DND-41 (cell line): ENCODE measurements around the gene EPM2AIP1.

Experiments
- ATAC-seq: fragments of 200-7000 bp; cut with Tn5 transposase; 3 replicates; pipeline ENCODE4 v1.9.1; 2021; ENCODE audit warnings: low read depth; ENCODE audit not compliant: insufficient read depth
- DNase-seq: peaks from one replicate; pipeline ENCODE4 v3.0.0-alpha.2; 2020
- H2AFZ ChIP-seq: 2 replicates; pipeline ENCODE4 v1.6.0; 2012; ENCODE audit warnings: low read depth, low read length
- H3K27ac ChIP-seq: 2 replicates; pipeline ENCODE4 v1.5.1; 2012; ENCODE audit warnings: low read length, inconsistent platforms
- H3K27me3 ChIP-seq: fragments of 200-600 bp; sonication (generic); 2 replicates; pipeline ENCODE4 v1.6.0; 2012; ENCODE audit warnings: low read length, mild to moderate bottlenecking, inconsistent platforms; ENCODE audit not compliant: insufficient read depth, poor library complexity
- H3K36me3 ChIP-seq: 2 replicates; pipeline ENCODE4 v1.5.1; 2012; ENCODE audit warnings: low read length, inconsistent platforms; ENCODE audit not compliant: insufficient read depth
- H3K4me1 ChIP-seq: 2 replicates; pipeline ENCODE4 v1.5.1; 2012; ENCODE audit warnings: mild to moderate bottlenecking, low read length; ENCODE audit not compliant: insufficient read depth
- H3K4me2 ChIP-seq: 2 replicates; pipeline ENCODE4 v1.6.0; 2012; ENCODE audit warnings: mild to moderate bottlenecking, moderate library complexity, low read length, inconsistent platforms; ENCODE audit not compliant: insufficient read depth
- H3K4me3 ChIP-seq, 2 experiments: fragments of 200-600 bp in 1 of 2; shearing (Covaris generic) in 1 of 2; 2 replicates each; pipeline ENCODE4 v1.5.1; 2012 to 2016; ENCODE audit warnings: inconsistent platforms in 2 of 2, low read length in 2 of 2, mild to moderate bottlenecking in 2 of 2, low read depth in 1 of 2, moderate library complexity in 1 of 2
- H3K79me2 ChIP-seq: 2 replicates; pipeline ENCODE4 v1.6.0; 2012; ENCODE audit warnings: low read length, inconsistent platforms; ENCODE audit not compliant: insufficient read depth
- H3K9ac ChIP-seq: 2 replicates; pipeline ENCODE4 v1.6.0; 2012; ENCODE audit warnings: low read depth, mild to moderate bottlenecking, inconsistent platforms, low read length, moderate library complexity
- H3K9me3 ChIP-seq: 2 replicates; pipeline ENCODE4 v1.5.1; 2012; ENCODE audit warnings: low read length, moderate library complexity, mild to moderate bottlenecking, inconsistent platforms; ENCODE audit not compliant: insufficient read depth, severe bottlenecking
- H4K20me1 ChIP-seq: 2 replicates; pipeline ENCODE4 v1.6.0; 2012; ENCODE audit warnings: low read length; ENCODE audit not compliant: insufficient read depth
- EZH2 ChIP-seq: IDR thresholded peaks from 3 replicates; pipeline ENCODE4 v1.6.1; 2012; ENCODE audit warnings: borderline replicate concordance, low read depth, mild to moderate bottlenecking, moderate library complexity, low read length, inconsistent platforms; ENCODE audit not compliant: severe bottlenecking
- TF ChIP-seq, protein P1 (sequence below): IDR thresholded peaks from 2 replicates; pipeline ENCODE4 v1.5.1; 2012; ENCODE audit warnings: borderline replicate concordance, low read length, moderate library complexity, mild to moderate bottlenecking; ENCODE audit not compliant: poor library complexity, severe bottlenecking; ENCODE audit errors: extremely low read depth

The EPM2AIP1 gene

GRCh38 chr3:36993326-36994283 is 674 bp upstream of the EPM2AIP1 start, which contains the start of gene MLH1:
MLH1 (plus strand) TSS chr3:36993518; CDS start chr3:36993548, 30 bp downstream.
- Histone ChIP-seq H3K27ac (peak within 1 kb of the TSS; percentile 95), H4K20me1 (peaks cover 26% of the 10 kb centered on the region; the same call in 1 of the 2 replicates), H2AFZ (peak within 1 kb of the TSS; percentile 81), H3K27me3 (no peaks in the 10 kb centered on the region), H3K79me2 (peaks cover 89% of the 10 kb centered on the region), H3K36me3 (peaks cover 71% of the 10 kb centered on the region), H3K4me1 (peaks cover 64% of the 10 kb centered on the region), H3K9me3 (no peaks in the 10 kb centered on the region), H3K4me2 (peak within 1 kb of the TSS; percentile 90), H3K4me3 (peak within 1 kb of the TSS; percentile 76 to 81), H3K9ac (peak within 1 kb of the TSS; percentile 90)
- TF ChIP-seq, protein P1, sequence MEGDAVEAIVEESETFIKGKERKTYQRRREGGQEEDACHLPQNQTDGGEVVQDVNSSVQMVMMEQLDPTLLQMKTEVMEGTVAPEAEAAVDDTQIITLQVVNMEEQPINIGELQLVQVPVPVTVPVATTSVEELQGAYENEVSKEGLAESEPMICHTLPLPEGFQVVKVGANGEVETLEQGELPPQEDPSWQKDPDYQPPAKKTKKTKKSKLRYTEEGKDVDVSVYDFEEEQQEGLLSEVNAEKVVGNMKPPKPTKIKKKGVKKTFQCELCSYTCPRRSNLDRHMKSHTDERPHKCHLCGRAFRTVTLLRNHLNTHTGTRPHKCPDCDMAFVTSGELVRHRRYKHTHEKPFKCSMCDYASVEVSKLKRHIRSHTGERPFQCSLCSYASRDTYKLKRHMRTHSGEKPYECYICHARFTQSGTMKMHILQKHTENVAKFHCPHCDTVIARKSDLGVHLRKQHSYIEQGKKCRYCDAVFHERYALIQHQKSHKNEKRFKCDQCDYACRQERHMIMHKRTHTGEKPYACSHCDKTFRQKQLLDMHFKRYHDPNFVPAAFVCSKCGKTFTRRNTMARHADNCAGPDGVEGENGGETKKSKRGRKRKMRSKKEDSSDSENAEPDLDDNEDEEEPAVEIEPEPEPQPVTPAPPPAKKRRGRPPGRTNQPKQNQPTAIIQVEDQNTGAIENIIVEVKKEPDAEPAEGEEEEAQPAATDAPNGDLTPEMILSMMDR, result no peak
- TF ChIP-seq EZH2, result no peak
- DNase-seq, result peak; percentile 100
- ATAC-seq, result peak; percentile 86

- Histone ChIP-seq H4K20me1 (peaks cover 35% of the 10 kb centered on the region; the same call in 1 of the 2 replicates), H3K27me3 (no peaks in the 10 kb centered on the region), H3K4me3 (peak overlapping the region; percentile 76 to 81), H3K79me2 (peaks cover 89% of the 10 kb centered on the region), H3K4me1 (peaks cover 70% of the 10 kb centered on the region), H3K9ac (peak overlapping the region; percentile 90), H3K27ac (peak overlapping the region; percentile 95), H3K36me3 (peaks cover 71% of the 10 kb centered on the region), H2AFZ (peak overlapping the region; percentile 81), H3K9me3 (no peaks in the 10 kb centered on the region), H3K4me2 (peak overlapping the region; percentile 90)
- DNase-seq, result no peak
- no peak for TF ChIP-seq EZH2
- TF ChIP-seq, protein P1, result no peak
- no peak for ATAC-seq
Observed at GRCh38 chr3:36991923-36992805, 767 bp downstream of the EPM2AIP1 start.

- Histone ChIP-seq H3K9me3 (no peaks in the 10 kb centered on the region), H2AFZ (no peak overlapping the region), H3K4me3 (peak overlapping the region; percentile 76 to 81; a peak in 3 of 4 replicates), H4K20me1 (peaks cover 35% of the 10 kb centered on the region; the same call in 1 of the 2 replicates), H3K27ac (peak overlapping the region; percentile 95), H3K79me2 (peaks cover 78% of the 10 kb centered on the region), H3K4me1 (peaks cover 64% of the 10 kb centered on the region), H3K9ac (peak overlapping the region; percentile 90), H3K36me3 (peaks cover 70% of the 10 kb centered on the region), H3K4me2 (peak overlapping the region; percentile 90), H3K27me3 (no peaks in the 10 kb centered on the region)
- TF ChIP-seq, protein P1, result no peak
- TF ChIP-seq EZH2, result no peak
- ATAC-seq, result no peak
- no peak for DNase-seq
Observed at GRCh38 chr3:36991147-36991546, 1.8 kb downstream of the EPM2AIP1 start.
